Measurements from ENCODE around the gene PRM2.
"Not testable (repeated sequence)": the region's sequence is repeated elsewhere in the genome, so short reads cannot be mapped to it uniquely, and the experiment has no call there.

PRM2 gene

GRCh38 chr16:11306997-11307638 lies 30.8 kb upstream of the PRM2 start:
- no peak for DNase-seq

- no peak for DNase-seq
Observed at GRCh38 chr16:11306381-11306780, 30.1 kb upstream of the PRM2 start.

DNA sequence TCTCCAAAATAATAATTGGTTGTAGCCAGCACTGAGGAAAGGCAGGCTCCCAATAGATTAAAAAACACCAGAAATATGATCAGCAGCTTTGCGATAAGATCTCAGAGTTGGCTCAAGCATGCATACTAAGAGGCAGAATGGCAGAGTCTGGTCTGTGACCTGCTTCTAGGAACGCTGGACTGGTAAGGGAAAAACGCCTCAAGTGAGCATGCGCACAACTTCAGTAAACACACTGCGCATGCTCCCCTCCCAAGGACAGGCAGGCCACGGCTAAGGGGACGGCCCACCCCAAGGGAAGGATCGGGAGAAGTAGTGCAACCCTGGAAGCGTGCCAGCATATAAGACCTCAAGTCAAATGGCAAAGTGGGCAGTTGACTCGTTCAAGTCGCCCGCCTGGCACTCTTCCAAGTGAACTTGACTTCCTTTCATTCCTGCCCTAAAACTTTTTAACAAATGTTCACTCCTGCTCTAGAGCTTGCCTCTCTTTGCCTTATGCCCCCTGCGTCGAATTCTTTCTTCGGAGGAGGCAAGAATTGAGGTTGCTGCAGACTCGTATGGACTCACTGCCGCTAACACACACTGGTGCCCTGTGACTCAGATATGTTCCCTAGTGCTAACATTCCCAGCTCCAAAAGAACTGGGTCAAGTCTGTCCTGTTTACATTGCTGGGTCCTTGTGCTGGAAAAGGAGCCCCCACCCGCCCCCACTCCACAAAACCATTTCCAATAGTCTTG lies 27.3 kb upstream of the PRM2 start:
- DNase-seq, result no peak

- DNase-seq, result no peak
Observed at GRCh38 chr16:11302977-11303376, 26.7 kb upstream of the PRM2 start.

- no peak for DNase-seq
Observed at GRCh38 chr16:11301645-11302501, 25.6 kb upstream of the PRM2 start.

DNA sequence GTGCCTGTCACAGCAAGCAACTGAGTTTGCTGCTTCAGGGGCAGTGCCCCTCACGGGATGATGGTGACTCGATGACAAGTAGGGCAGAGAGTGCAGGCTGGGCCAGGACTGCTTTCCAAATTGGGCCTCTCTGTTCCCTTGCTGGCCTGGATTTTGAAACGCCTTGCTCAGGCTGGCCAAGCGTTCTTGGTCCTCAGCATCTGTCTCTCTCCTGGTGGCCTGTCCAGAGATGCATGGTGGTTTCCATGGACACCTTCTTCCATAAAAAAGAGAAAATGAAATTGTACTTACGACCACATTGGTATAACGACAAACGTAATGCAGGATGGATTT lies 24.2 kb upstream of the PRM2 start:
- DNase-seq, result no peak

DNA sequence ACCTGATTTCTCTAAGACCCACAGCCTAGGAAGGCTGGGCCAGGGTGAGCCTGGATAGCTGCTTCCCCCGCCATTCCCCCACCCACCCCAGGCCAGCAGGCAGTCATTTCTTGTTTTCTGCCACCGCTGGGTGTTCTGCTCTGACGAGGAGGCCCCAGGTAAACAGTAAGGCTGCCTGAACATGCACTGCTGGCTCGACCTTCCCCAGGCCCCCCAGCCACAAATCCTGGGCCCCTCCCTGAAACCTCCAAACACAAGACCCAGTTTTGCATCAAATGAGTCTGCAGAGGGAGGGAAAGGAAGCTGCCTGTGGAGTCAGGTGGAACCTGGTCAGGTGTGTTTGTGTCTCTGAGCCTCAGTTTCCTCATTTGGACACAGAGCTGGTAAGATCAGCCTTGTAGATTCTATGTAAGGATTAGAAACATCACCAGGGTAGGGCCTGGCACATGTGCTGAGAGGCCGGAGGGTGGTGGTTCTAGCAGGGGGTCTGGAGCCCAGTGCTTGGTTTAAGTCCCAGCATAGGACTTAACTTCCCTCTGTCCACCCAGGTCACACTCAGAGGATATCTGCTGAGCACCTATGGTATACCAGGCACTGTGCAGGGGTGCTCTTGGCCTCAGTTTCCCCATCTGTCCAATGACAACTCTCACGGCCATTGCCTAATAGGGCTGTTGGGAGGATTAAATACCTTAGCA lies 23.7 kb upstream of the PRM2 start:
- no peak for DNase-seq

GRCh38 chr16:11298950-11299547 lies 22.8 kb upstream of the PRM2 start:
- DNase-seq, result not testable (repeated sequence)

GRCh38 chr16:11298143-11298900 lies 22.0 kb upstream of the PRM2 start:
- no peak for DNase-seq

DNA sequence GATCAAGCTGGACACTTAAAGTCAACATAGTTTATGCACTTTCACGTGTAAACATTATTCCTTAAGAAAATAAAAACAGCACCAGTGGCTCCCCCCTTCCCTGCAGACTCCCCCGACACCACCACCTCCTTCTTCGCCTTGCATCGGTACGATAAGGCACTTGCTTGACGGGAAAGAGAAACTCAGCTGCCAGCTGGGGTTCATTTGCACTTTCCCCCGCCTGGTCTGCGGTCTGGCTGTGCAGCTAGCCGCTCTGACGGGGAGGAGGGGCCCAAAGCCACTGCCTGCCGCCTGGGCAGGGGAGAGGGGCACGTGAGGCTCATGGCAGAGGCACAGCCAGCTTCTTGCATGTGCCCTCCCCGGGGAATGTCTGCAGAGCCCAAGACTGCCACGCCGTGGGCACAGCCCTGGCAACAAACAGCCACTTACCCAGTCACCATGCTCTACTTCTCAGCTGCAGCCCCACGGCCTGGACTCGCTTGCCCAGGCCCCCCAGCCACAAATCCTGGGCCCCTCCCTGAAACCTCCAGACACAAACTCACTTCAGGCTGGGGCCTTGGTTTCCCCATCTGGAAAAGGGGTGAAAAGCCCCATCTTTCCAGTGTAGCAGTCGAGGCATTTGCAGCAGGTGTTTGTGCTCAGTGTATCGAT lies 21.3 kb upstream of the PRM2 start:
- DNase-seq, result peak; percentile 46

- no peak for DNase-seq
Observed at GRCh38 chr16:11296706-11297491, 20.6 kb upstream of the PRM2 start.

GRCh38 chr16:11296351-11296705 lies 20.0 kb upstream of the PRM2 start:
- DNase-seq, result no peak

DNA sequence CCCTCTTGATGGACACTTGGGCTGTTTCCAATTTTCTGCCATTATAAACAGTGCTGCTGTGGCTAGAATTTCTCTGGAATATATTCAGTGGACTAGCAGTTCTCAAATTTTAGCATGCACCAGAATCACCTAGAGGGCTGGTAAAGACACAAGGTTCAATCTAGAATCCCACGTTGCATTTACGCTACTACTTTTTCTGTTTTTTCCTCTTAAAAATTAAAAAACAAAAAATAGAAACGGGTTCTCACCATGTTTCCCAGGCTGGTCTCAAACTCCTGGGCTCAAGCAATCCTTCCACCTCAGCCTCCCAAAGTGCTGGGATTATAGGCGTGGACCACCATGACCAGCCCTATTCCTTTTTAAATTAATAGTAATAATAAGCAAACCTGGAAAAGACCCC lies 19.4 kb upstream of the PRM2 start:
- no peak for DNase-seq

DNA sequence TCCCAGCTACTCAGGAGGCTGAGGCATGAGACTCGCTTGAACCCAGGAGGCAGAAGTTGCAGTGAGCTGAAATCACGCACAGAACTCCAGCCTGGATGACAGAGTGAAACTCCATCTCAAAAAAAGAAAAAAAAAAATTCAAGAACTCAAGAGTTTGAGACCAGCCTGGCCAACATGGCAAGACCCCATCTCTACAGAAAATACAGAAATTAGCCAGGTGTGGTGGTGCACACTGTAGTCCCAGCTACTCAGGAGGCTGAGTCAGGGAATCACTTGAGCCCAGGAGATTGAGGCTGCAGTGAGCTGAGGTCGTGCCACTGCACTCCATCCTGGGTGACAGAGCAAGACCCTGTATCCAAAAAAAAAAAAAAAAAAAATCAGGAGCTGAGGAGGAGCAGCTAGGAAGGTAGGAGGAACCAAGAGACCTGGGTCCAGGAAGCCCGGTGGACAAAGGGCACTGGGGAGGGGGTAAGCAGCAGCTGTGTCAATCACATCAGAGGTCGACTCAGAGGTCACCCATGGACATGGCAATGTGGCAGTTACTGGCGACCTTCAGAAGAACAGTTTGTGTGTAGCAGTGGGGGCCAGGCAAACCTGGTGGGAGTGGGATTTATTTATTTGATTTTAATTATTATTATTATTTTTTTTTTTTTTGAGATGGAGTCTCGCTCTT lies 15.9 kb upstream of the PRM2 start:
- no peak for DNase-seq

DNA sequence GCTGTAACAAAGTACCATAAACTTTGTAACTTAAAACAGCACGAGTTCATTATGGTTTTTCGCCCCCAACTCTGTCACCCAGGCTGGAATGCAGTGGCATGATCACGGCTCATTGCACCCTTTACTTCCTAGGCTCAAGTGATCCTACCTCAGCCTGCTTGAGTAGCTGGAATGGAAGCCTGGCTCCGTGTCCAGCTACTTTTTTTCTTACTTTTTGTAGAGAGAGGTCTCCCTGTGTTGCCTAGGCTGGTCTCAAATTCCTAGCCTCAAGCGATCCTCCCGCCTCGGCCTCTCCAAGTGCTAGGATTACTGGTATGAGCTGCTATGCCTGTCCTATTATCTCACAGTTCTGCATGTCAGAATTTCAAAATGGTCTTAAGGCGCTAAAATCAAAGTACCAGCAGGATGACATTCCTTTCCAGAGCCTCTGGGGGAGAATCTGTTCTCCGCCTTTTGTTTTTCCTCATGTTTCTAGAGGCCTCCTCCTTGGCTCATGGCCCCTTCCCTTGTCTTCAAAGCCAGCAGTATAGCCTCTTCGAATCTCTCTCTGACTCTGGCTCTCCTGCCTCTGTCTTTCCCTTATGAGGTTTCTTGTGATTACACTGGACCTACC lies 14.9 kb upstream of the PRM2 start:
- DNase-seq, result no peak

GRCh38 chr16:11290102-11290893 lies 14.0 kb upstream of the PRM2 start:
- DNase-seq, result no peak

- DNase-seq, result not testable (repeated sequence)
Observed at GRCh38 chr16:11289696-11290095, 13.4 kb upstream of the PRM2 start.

DNA sequence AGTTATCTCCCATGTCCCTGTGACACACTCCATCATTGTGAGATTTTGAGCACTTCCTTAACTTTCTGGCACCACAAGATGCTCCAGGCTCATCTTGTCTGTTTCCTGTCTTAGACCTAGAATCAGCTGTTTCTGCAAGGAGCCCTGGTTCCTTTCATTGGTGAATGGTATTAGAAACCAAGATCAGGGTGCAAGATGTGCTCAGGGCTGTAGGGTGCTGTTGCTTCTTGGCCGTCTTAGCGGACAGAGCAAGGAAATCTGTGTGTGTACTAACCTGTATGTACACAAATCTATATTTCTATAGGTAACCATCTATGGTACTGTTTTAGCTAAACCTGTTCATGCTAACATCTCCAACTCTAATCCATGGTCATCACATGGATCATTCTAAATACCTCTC lies 12.9 kb upstream of the PRM2 start:
- no peak for DNase-seq

GRCh38 chr16:11285842-11286241 lies 9.6 kb upstream of the PRM2 start:
- no peak for DNase-seq
